ENCODE measurements around the gene ACACA. TPM values are rescaled to one million over a fixed set of nuclear protein-coding genes. Genes with fewer than 3 reads are reported as not detected.

ACACA gene
- total and polyA plus RNA-seq, 2 donors from 2014 or later = 13.8 to 34.9 TPM

DNA sequence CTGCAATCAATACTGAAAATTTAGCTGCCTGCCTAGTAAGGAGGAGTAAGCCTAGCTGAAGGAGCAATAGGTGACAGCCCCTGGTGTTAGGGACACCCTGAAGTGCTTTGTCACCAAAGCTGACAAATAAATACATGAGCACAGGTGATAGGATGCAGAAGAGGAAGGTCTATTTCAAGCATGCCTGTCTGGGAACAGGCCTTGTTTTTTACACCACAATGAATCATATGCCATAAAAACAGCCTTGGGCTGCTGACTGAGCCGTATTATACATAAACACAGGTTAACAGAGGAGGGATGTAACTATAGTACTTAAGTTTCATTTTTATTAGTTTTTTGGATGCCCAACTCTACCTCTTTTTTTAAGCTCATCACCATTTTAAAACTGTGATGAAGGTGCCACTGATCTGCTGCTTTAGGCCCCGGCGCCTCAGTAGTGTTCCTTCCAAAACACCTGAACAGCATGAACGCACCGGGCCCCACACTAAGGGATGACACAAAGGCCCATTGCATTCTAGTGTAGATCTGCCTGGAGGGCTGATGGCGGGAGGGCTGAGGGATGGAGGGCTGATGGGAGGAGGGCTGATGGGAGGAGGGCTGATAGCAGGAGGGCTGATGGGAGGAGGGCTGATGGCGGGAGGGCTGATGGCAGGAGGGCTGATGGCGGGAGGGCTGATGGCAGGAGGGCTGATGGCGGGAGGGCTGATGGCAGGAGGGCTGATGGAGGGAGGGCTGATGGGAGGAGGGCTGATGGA, 307.5 kb downstream of the ACACA start:
- H3K36me3 ChIP-seq (ENCODE audit: control insufficient read depth in 2 of 3, insufficient read depth in 3 of 3, low read length in 3 of 3) = peaks cover 0 to 14% (median 13%) of the 10 kb centered on the region in 3 donors
- H3K27ac ChIP-seq (ENCODE audit: low read depth in 2 of 2, low read length in 2 of 2) = no peak overlapping the region
- no peaks in the 10 kb centered on the region for H3K4me1 ChIP-seq (ENCODE audit: control insufficient read depth in 2 of 3, insufficient read depth in 2 of 3, low read depth in 1 of 3, low read length in 3 of 3)
- no peak overlapping the region for H3K9ac ChIP-seq (ENCODE audit: low read length in 3 of 3)
- no peaks in the 10 kb centered on the region for H3K27me3 ChIP-seq (ENCODE audit: control insufficient read depth, insufficient read depth, low read length)
- FAIRE-seq (no peak), DNase-seq (no peak)
- H3K4me3 ChIP-seq (ENCODE audit: low read length in 3 of 3) = no peak overlapping the region
- TF ChIP-seq, protein P1, sequence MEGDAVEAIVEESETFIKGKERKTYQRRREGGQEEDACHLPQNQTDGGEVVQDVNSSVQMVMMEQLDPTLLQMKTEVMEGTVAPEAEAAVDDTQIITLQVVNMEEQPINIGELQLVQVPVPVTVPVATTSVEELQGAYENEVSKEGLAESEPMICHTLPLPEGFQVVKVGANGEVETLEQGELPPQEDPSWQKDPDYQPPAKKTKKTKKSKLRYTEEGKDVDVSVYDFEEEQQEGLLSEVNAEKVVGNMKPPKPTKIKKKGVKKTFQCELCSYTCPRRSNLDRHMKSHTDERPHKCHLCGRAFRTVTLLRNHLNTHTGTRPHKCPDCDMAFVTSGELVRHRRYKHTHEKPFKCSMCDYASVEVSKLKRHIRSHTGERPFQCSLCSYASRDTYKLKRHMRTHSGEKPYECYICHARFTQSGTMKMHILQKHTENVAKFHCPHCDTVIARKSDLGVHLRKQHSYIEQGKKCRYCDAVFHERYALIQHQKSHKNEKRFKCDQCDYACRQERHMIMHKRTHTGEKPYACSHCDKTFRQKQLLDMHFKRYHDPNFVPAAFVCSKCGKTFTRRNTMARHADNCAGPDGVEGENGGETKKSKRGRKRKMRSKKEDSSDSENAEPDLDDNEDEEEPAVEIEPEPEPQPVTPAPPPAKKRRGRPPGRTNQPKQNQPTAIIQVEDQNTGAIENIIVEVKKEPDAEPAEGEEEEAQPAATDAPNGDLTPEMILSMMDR (IDR thresholded peaks at IDR 0.05; ENCODE audit: borderline replicate concordance, extremely low read depth, insufficient read depth) = no peak
- intact Hi-C loops (cut with DNase I) = no loop called here
- H3K9me3 ChIP-seq (ENCODE audit: control insufficient read depth in 2 of 3, insufficient read depth in 1 of 3, low read length in 3 of 3) = no peaks in the 10 kb centered on the region

DNA sequence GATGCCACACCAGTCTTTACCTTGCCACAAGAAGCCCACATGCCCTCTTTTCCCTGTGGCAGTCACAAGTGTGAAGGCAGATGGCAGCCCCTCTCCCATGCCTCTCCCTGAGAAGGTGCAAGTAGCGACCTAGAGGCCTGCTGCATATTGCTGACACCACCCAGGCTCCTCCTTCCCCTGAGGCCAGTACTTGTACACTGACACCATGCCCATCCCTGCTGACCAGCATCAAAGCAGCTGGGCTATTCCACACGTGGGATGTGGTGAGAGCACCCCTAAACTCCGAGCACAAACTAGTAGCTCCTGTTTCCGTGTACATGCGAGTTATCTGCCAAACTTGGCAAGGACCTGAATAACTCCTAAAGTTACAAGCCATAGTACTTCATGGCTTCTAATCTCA, 308.5 kb downstream of the ACACA start:
- intact Hi-C loops (cut with DNase I) = no loop called here
- no peaks in the 10 kb centered on the region for H3K4me1 ChIP-seq (ENCODE audit: control insufficient read depth in 2 of 3, insufficient read depth in 2 of 3, low read depth in 1 of 3, low read length in 3 of 3)
- FAIRE-seq (no peak), DNase-seq (no peak)
- H3K9me3 ChIP-seq (ENCODE audit: control insufficient read depth in 2 of 3, insufficient read depth in 1 of 3, low read length in 3 of 3) = no peaks in the 10 kb centered on the region
- H3K27me3 ChIP-seq (ENCODE audit: control insufficient read depth, insufficient read depth, low read length) = no peaks in the 10 kb centered on the region
- no peak overlapping the region for H3K4me3 ChIP-seq (ENCODE audit: low read length in 3 of 3)
- no peak overlapping the region for H3K9ac ChIP-seq (ENCODE audit: low read length in 3 of 3)
- no peak overlapping the region for H3K27ac ChIP-seq (ENCODE audit: low read depth in 2 of 2, low read length in 2 of 2)
- H3K36me3 ChIP-seq (ENCODE audit: control insufficient read depth in 2 of 3, insufficient read depth in 3 of 3, low read length in 3 of 3) = peaks cover 0 to 14% (median 13%) of the 10 kb centered on the region in 3 donors
- TF ChIP-seq, protein P1 (IDR thresholded peaks at IDR 0.05; ENCODE audit: borderline replicate concordance, extremely low read depth, insufficient read depth) = no peak

DNA sequence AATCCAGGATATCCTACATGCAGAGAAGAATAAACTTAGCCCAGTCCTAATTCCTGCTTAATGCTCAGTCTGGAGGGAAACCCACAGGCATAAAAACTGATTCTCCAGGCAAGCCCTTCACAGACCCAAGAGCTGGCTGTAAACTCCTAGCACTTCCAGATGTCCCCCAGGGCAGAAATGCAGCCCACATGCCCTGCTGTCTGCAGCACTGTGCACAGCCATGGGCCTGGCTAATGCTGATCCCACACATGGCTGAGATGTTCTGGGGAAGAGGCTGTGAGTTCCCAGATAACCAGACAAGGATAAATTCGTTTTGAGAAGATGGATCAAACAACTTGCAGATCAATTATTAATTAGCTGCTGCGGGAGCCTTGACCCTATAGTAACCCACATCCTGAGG, 309.5 kb downstream of the ACACA start:
- intact Hi-C loops (cut with DNase I) = no loop called here
- FAIRE-seq (no peak), DNase-seq (no peak)
- no peaks in the 10 kb centered on the region for H3K9me3 ChIP-seq (ENCODE audit: control insufficient read depth in 2 of 3, insufficient read depth in 1 of 3, low read length in 3 of 3)
- no peaks in the 10 kb centered on the region for H3K4me1 ChIP-seq (ENCODE audit: control insufficient read depth in 2 of 3, insufficient read depth in 2 of 3, low read depth in 1 of 3, low read length in 3 of 3)
- H3K36me3 ChIP-seq (ENCODE audit: control insufficient read depth in 2 of 3, insufficient read depth in 3 of 3, low read length in 3 of 3) = peaks cover 0 to 14% (median 13%) of the 10 kb centered on the region in 3 donors
- H3K27me3 ChIP-seq (ENCODE audit: control insufficient read depth, insufficient read depth, low read length) = no peaks in the 10 kb centered on the region
- H3K27ac ChIP-seq (ENCODE audit: low read depth in 2 of 2, low read length in 2 of 2) = no peak overlapping the region
- no peak overlapping the region for H3K4me3 ChIP-seq (ENCODE audit: low read length in 3 of 3)
- TF ChIP-seq, protein P1 (IDR thresholded peaks at IDR 0.05; ENCODE audit: borderline replicate concordance, extremely low read depth, insufficient read depth) = no peak
- H3K9ac ChIP-seq (ENCODE audit: low read length in 3 of 3) = no peak overlapping the region

Data from kidney (tissue), 14 donors.